Right lobe of liver (tissue), 4 donors: ENCODE results near the gene PPP1R13L.

ENCODE experiments used
- POLR2A ChIP-seq: fragments of 450-650 bp; IDR thresholded peaks from one replicate; pipeline ENCODE4 v1.6.1; 2017; ENCODE audit warnings: antibody characterized with exemption, mild to moderate bottlenecking
- TF ChIP-seq, protein P1 (sequence below), 4 donors: fragments of 200-600 bp in 3 of 4; fragments of 450-650 bp in 1 of 4; IDR thresholded peaks; one replicate each; pipeline versions ENCODE4 v1.5.1 to v1.8.0; 2016 to 2022; ENCODE audit warnings: antibody characterized with exemption in 4 of 4, mild to moderate bottlenecking in 2 of 4
- donor health status: DM: no; HTN: no; CAD: no.
- donor health status: DM: no; HTN: no; CAD: no.
- donor health status: DM: no; HTN: yes; CAD: no.

DNA sequence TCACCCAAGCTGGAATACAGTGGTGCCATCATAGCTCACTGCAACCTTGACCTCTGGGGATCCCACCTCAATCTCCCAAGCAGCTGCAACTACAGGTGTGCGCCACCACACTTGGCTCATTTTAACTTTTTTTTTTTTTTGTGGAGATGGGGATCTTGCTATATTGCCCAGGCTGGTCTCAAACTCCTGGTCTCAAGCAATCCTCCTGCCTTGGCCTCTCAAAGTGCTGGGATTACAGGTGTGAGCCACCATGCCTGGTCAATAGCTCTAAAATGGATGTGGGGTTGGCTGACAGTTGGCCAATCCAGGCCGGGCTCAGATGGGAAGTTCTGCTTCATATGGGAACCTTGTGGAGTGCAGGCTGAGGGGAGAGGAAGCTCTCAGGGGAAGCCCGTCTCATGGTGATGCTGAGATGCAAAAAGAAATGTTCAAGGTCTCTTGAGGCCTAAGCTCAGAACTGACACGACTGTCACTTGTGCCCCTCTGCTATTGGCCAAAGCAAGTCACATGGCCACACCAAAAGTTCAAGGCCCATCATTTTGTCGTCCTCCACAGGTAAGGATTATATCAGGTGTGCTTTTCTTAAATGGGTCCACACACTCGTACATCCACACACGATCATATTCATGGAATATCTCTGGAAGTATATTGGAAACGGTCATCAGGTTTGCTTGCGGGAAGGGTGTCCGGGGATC, 71.1 kb downstream of the PPP1R13L start:
- TF ChIP-seq, protein P1, sequence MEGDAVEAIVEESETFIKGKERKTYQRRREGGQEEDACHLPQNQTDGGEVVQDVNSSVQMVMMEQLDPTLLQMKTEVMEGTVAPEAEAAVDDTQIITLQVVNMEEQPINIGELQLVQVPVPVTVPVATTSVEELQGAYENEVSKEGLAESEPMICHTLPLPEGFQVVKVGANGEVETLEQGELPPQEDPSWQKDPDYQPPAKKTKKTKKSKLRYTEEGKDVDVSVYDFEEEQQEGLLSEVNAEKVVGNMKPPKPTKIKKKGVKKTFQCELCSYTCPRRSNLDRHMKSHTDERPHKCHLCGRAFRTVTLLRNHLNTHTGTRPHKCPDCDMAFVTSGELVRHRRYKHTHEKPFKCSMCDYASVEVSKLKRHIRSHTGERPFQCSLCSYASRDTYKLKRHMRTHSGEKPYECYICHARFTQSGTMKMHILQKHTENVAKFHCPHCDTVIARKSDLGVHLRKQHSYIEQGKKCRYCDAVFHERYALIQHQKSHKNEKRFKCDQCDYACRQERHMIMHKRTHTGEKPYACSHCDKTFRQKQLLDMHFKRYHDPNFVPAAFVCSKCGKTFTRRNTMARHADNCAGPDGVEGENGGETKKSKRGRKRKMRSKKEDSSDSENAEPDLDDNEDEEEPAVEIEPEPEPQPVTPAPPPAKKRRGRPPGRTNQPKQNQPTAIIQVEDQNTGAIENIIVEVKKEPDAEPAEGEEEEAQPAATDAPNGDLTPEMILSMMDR (IDR thresholded peaks at IDR 0.05) = no peak
- TF ChIP-seq POLR2A = no peak
